HG02623 (cell line): ENCODE results near the gene AKR1C1.
"Not testable (repeated sequence)": the region's sequence is repeated elsewhere in the genome, so short reads cannot be mapped to it uniquely, and the experiment has no call there.

Source experiments
- ATAC-seq: cut with Tn5 transposase; IDR thresholded peaks from one replicate; pipeline ENCODE4 v1.9.1; 2021; ENCODE audit warnings: moderate library complexity; ENCODE audit not compliant: unreplicated experiment

AKR1C1 gene

GRCh38 chr10:4982764-4983226, 19.6 kb downstream of the AKR1C1 start:
- no peak for ATAC-seq

- no peak for ATAC-seq
Observed at GRCh38 chr10:4983615-4984216, 20.5 kb downstream of the AKR1C1 start.

- ATAC-seq: no peak
Observed at GRCh38 chr10:4984223-4984622, 21.0 kb downstream of the AKR1C1 start.

GRCh38 chr10:4984971-4985594, 21.9 kb downstream of the AKR1C1 start:
- ATAC-seq: no peak

GRCh38 chr10:4988000-4988641, 24.9 kb downstream of the AKR1C1 start:
- not testable (repeated sequence) for ATAC-seq

- ATAC-seq: no peak
Observed at GRCh38 chr10:4990217-4990616, 27.0 kb downstream of the AKR1C1 start.

- ATAC-seq: not testable (repeated sequence)
Observed at GRCh38 chr10:4991463-4991862, 28.2 kb downstream of the AKR1C1 start.

- ATAC-seq: not testable (repeated sequence)
Observed at GRCh38 chr10:4992564-4992963, 29.3 kb downstream of the AKR1C1 start.

- not testable (repeated sequence) for ATAC-seq
Observed at GRCh38 chr10:4994260-4994659, 31.0 kb downstream of the AKR1C1 start.

GRCh38 chr10:4998671-4999070, 35.5 kb downstream of the AKR1C1 start:
- no peak for ATAC-seq

- no peak for ATAC-seq
Observed at GRCh38 chr10:5002013-5002727, 39.0 kb downstream of the AKR1C1 start.

GRCh38 chr10:5003127-5004029, 40.2 kb downstream of the AKR1C1 start, which contains the start of gene AKR1C2:
TSS of gene AKR1C2 (minus strand) at chr10:5003857. CDS start at chr10:5003835, 22 bp downstream.
- not testable (repeated sequence) for ATAC-seq

GRCh38 chr10:5004030-5004385, 40.8 kb downstream of the AKR1C1 start:
- ATAC-seq: not testable (repeated sequence)

GRCh38 chr10:5004501-5004900, 41.3 kb downstream of the AKR1C1 start:
- ATAC-seq: not testable (repeated sequence)

GRCh38 chr10:5008857-5009548, 45.8 kb downstream of the AKR1C1 start:
- ATAC-seq: not testable (repeated sequence)

GRCh38 chr10:5010043-5010442, 46.8 kb downstream of the AKR1C1 start:
- not testable (repeated sequence) for ATAC-seq

GRCh38 chr10:5011392-5011791, 48.2 kb downstream of the AKR1C1 start:
- ATAC-seq: not testable (repeated sequence)

GRCh38 chr10:5012595-5012994, 49.4 kb downstream of the AKR1C1 start:
- ATAC-seq: no peak

GRCh38 chr10:5013385-5013784, 50.2 kb downstream of the AKR1C1 start:
- ATAC-seq: no peak
